Common myeloid progenitor, CD34-positive (primary cell): ENCODE data around the gene CRYM.

Experiments
- CTCF ChIA-PET: fragments of 350-600 bp; sonication (Branson Sonifier 250); formaldehyde crosslinking; loops from one replicate; lab custom pipeline; 2021; ENCODE audit warnings: antibody characterized with exemption; lab: Charles Lee
- POLR2A ChIA-PET: fragments of 350-600 bp; sonication (Branson Sonifier 250); formaldehyde crosslinking; loops from one replicate; lab custom pipeline; 2021; ENCODE audit warnings: antibody characterized with exemption; lab: Charles Lee
- DNase-seq, 3 donors: peaks; one replicate each; pipeline versions ENCODE4 v3.0.0 to v3.0.0-alpha.2; 2013
- H3K27ac ChIP-seq, 2 experiments: 1 replicate in 1 of 2; 2 replicates in 1 of 2; pipeline ENCODE4 v1.7.0; 2013; ENCODE audit warnings: inconsistent platforms in 2 of 2, low read length in 2 of 2, mild to moderate bottlenecking in 2 of 2, low read depth in 1 of 2, moderate library complexity in 1 of 2; ENCODE audit not compliant: severe bottlenecking in 2 of 2, insufficient read depth in 1 of 2, poor library complexity in 1 of 2
- H3K27me3 ChIP-seq, 5 experiments: replicated peaks in 2 of 5; 1 replicate in 3 of 5; 2 replicates in 2 of 5; pipeline versions ENCODE4 v1.6.1 to v1.7.0; 2013; ENCODE audit warnings: low read length in 4 of 5, mild to moderate bottlenecking in 2 of 5, moderate library complexity in 2 of 5, inconsistent platforms in 1 of 5; ENCODE audit not compliant: insufficient read depth in 5 of 5, control insufficient read depth in 4 of 5
- H3K36me3 ChIP-seq, 4 experiments: 1 replicate in 2 of 4; 2 replicates in 2 of 4; pipeline versions ENCODE4 v1.6.1 to v1.7.0; 2013; ENCODE audit warnings: low read length in 3 of 4, control low read depth in 1 of 4, mild to moderate bottlenecking in 1 of 4; ENCODE audit not compliant: control insufficient read depth in 4 of 4, insufficient read depth in 4 of 4
- H3K4me1 ChIP-seq, 4 experiments: 1 replicate in 3 of 4; 2 replicates in 1 of 4; pipeline versions ENCODE4 v1.6.1 to v1.7.1; 2013; ENCODE audit warnings: low read length in 3 of 4, mild to moderate bottlenecking in 3 of 4, control low read depth in 1 of 4, inconsistent platforms in 1 of 4, moderate library complexity in 1 of 4; ENCODE audit not compliant: control insufficient read depth in 4 of 4, insufficient read depth in 4 of 4; ENCODE audit errors: control extremely low read depth in 1 of 4
- H3K4me3 ChIP-seq, 7 experiments: 1 replicate in 4 of 7; 2 replicates in 3 of 7; pipeline versions ENCODE4 v1.5.1 to v1.7.0; 2013; ENCODE audit warnings: mild to moderate bottlenecking in 7 of 7, low read length in 6 of 7, moderate library complexity in 6 of 7, inconsistent platforms in 2 of 7, low read depth in 2 of 7, control low read depth in 1 of 7; ENCODE audit not compliant: insufficient read depth in 4 of 7, control insufficient read depth in 1 of 7; ENCODE audit errors: extremely low read depth in 1 of 7
- H3K9me3 ChIP-seq, 5 experiments: 1 replicate in 4 of 5; 2 replicates in 1 of 5; pipeline versions ENCODE4 v1.6.1 to v1.7.1; 2013; ENCODE audit warnings: low read length in 4 of 5, mild to moderate bottlenecking in 2 of 5, inconsistent platforms in 1 of 5, low read depth in 1 of 5, moderate library complexity in 1 of 5; ENCODE audit not compliant: control insufficient read depth in 4 of 5, insufficient read depth in 2 of 5; ENCODE audit errors: control extremely low read depth in 1 of 5
- WGBS: methylation state at CpG from one replicate; pipeline ENCODE4 v1.1.5; 2013; ENCODE audit not compliant: insufficient coverage; 5-methylcytosine and 5-hydroxymethylcytosine counted together

The CRYM gene

DNA sequence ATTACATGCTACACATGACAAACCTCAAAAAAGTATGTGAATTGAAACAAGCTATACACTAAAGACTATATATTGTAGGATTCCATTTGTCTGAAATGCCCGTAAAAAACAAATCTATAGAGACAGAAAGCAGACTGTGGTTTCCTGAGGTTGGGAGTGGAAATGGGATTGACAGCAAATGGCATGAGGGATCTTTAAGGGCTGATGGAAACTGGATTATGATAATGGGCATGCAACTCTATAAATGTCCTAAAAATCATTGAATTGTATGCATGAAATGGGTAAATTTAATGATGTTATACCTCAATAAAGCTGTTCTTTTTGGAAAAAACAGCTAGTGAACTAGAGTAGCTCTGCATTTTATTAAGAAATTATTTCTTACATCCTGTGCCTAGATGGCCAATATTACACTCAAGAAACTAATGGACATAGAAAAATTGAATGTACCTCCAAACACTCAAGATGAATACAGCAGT is 45.0 kb downstream of the CRYM start:
- CTCF ChIA-PET, result no interaction called here
- WGBS, result 100% methylated on average over 1 of the region's 1 CpG

DNA sequence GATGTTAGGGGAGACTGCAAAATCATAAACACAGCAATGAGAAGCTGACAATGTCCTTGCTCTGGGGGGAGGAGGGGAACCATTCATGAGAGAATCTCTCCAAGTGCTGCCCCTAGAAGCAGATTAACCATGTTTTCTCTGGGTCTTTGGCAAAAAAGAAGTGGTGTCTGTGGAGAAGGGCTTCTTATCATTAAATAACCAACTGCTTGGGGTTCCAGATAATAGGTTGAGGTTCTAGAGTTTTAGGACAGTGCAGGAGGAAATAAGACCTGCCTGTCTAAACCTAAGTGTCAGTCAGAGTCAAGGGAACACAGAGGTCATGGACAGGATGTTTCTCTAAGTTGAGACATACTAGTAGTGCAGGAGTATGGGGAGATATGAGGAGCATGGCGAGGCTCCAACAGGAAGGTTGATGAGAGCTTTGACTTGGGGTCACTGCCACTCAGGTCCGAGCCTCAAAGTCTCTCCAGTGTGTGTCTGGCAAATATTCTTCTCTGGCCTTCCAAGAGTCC is 49.7 kb downstream of the CRYM start:
- DNase-seq, result no peak
- ChIA-PET POLR2A (no interaction called here), CTCF (no interaction called here)
- peaks cover 2 to 11% (median 10%) of the 10 kb centered on the region in 5 experiments for H3K27me3 ChIP-seq
- H3K9me3 ChIP-seq, result no peaks in the 10 kb centered on the region
- H3K4me3 ChIP-seq, result no peak overlapping the region
- 100% methylated on average over 1 of the region's 2 CpGs for WGBS
- no peak overlapping the region for H3K27ac ChIP-seq
- no peaks in the 10 kb centered on the region for H3K4me1 ChIP-seq
- no peaks in the 10 kb centered on the region for H3K36me3 ChIP-seq

More for the DNA sequence above, 45.0 kb downstream of the CRYM start:
- H3K27ac ChIP-seq, result no peak overlapping the region
- POLR2A ChIA-PET, result no interaction called here
- no peak overlapping the region for H3K4me3 ChIP-seq
- H3K27me3 ChIP-seq, result peaks cover 0 to 9% (median 4%) of the 10 kb centered on the region in 5 experiments
- no peaks in the 10 kb centered on the region for H3K36me3 ChIP-seq
- no peak for DNase-seq
- H3K9me3 ChIP-seq, result peaks cover 0 to 2% (median 0%) of the 10 kb centered on the region in 5 experiments
- no peaks in the 10 kb centered on the region for H3K4me1 ChIP-seq

GRCh38 chr16:21227866-21228265 is 50.2 kb downstream of the CRYM start:
- Histone ChIP-seq H3K27ac (no peak overlapping the region), H3K9me3 (no peaks in the 10 kb centered on the region), H3K4me1 (no peaks in the 10 kb centered on the region), H3K4me3 (no peak overlapping the region), H3K36me3 (no peaks in the 10 kb centered on the region), H3K27me3 (peaks cover 2 to 13% (median 11%) of the 10 kb centered on the region in 5 experiments)
- POLR2A ChIA-PET, result no interaction called here
- CTCF ChIA-PET, result no interaction called here
- no peak for DNase-seq

- CTCF ChIA-PET, result no interaction called here
- Histone ChIP-seq H3K4me3 (no peak overlapping the region), H3K9me3 (no peaks in the 10 kb centered on the region), H3K27me3 (peaks cover 2 to 16% (median 12%) of the 10 kb centered on the region in 5 experiments), H3K27ac (no peak overlapping the region), H3K36me3 (no peaks in the 10 kb centered on the region), H3K4me1 (no peaks in the 10 kb centered on the region)
- POLR2A ChIA-PET, result no interaction called here
- no peak for DNase-seq
Measured at GRCh38 chr16:21226749-21227148, 51.3 kb downstream of the CRYM start.

DNA sequence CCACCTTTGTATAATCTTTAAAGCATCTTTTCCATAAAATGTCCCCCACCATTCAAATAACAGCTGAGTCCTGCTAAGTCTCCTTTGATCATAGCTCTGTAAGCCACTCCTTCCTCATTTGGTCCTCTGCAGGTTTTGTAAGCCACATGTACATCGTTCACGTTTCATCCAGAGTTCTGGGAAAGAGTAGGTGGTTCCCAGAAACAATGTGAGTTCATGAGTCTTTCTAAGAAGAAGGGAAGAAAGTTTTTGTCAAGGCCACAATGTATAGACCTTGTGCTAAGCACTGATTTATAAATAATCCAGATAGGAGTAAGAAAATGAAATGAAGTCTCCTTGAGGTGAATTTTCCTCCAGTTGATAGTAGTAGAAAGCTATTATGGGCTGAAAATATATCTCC is 53.3 kb downstream of the CRYM start:
- Histone ChIP-seq H3K27me3 (peaks cover 2 to 19% (median 12%) of the 10 kb centered on the region in 5 experiments), H3K4me3 (no peak overlapping the region), H3K27ac (no peak overlapping the region), H3K36me3 (no peaks in the 10 kb centered on the region), H3K9me3 (no peaks in the 10 kb centered on the region), H3K4me1 (no peaks in the 10 kb centered on the region)
- POLR2A ChIA-PET, result no interaction called here
- CTCF ChIA-PET, result no interaction called here
- no peak for DNase-seq
- no CpG with 5 or more reads among the region's 2 CpGs for WGBS

- Histone ChIP-seq H3K4me3 (no peak overlapping the region), H3K4me1 (no peaks in the 10 kb centered on the region), H3K9me3 (no peaks in the 10 kb centered on the region), H3K27me3 (peaks cover 2 to 18% (median 13%) of the 10 kb centered on the region in 5 experiments), H3K36me3 (no peaks in the 10 kb centered on the region), H3K27ac (no peak overlapping the region)
- ChIA-PET CTCF (no interaction called here), POLR2A (no interaction called here)
- 78% methylated on average over 5 of the region's 9 CpGs for WGBS
- DNase-seq, result no peak
Measured at GRCh38 chr16:21223787-21224186, 54.3 kb downstream of the CRYM start.

DNA sequence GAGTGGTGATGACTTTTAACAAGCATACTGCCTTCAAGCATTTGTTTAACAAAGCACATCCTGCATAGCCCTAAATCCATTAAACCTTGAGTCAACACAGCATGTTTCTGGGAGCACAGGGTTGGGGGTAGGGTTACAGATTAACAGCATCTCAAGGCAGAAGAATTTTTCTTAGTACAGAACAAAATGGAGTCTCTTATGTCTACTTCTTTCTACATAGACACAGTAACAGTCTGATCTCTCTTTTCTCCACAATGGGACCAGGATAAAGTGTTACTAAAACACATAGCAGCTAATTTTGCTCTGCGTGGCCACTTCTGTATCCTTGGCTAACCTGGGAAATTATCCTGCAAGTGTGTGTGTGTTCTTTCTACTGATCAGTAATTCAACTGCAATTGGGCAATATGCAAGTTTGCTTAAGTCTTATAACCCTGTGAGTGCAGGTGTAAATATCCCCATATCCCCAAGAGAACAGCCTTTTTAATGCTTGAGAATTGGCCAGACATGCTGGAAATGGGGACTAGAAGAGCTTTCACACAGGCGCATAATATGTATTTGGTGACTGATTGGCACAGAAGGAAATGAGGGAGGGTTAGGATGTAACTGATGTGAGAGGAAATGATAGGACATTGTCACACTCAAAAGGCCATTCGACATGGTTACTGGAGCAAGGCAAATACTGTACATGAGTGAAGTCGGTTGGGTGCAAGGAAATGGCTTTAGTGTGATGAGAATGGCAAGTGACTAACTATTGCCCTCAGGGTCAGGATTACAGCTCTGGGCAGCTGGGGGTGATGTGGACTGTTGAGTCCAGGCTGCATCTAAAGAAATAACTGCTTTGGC is 55.4 kb downstream of the CRYM start:
- H3K4me3 ChIP-seq, result no peak overlapping the region
- no peak overlapping the region for H3K27ac ChIP-seq
- WGBS, result 95% methylated on average over 3 of the region's 4 CpGs
- no peak for DNase-seq
- no peaks in the 10 kb centered on the region for H3K4me1 ChIP-seq
- CTCF ChIA-PET, result no interaction called here
- H3K9me3 ChIP-seq, result no peaks in the 10 kb centered on the region
- peaks cover 2 to 15% (median 8%) of the 10 kb centered on the region in 5 experiments for H3K27me3 ChIP-seq
- H3K36me3 ChIP-seq, result no peaks in the 10 kb centered on the region
- POLR2A ChIA-PET, result no interaction called here
